Kidney (tissue), 14 donors: ENCODE data around the gene PRAC2. TPM values are rescaled to one million over a fixed set of nuclear protein-coding genes. Genes with fewer than 3 reads are reported as not detected.
A peak's percentile ranks its signal among the peaks of the same experiment; 100 is the strongest.

Experiments
- DNase-seq, 5 donors: peaks; one replicate each; pipeline ENCODE4 v3.0.0-alpha.2; 2013 to 2020
- FAIRE-seq: peaks from 2 replicates; lab custom pipeline; 2012; peaks lifted over from hg19 to GRCh38; lab: Jason Lieb, UNC
- H3K27ac ChIP-seq, 2 donors: one replicate each; pipeline ENCODE4 v1.7.0; 2013; ENCODE audit warnings: low read depth in 2 of 2, low read length in 2 of 2, inconsistent platforms in 1 of 2
- H3K27me3 ChIP-seq: one replicate; pipeline ENCODE4 v1.7.1; 2013; ENCODE audit warnings: low read length, inconsistent platforms; ENCODE audit not compliant: control insufficient read depth, insufficient read depth
- H3K36me3 ChIP-seq, 3 donors: one replicate each; pipeline versions ENCODE4 v1.7.0 to v1.7.1; 2013; ENCODE audit warnings: low read length in 3 of 3, control low read depth in 1 of 3, inconsistent platforms in 1 of 3; ENCODE audit not compliant: insufficient read depth in 3 of 3, control insufficient read depth in 2 of 3
- H3K4me1 ChIP-seq, 3 donors: one replicate each; pipeline versions ENCODE4 v1.7.0 to v1.7.1; 2013; ENCODE audit warnings: low read length in 3 of 3, inconsistent platforms in 1 of 3, low read depth in 1 of 3; ENCODE audit not compliant: control insufficient read depth in 2 of 3, insufficient read depth in 2 of 3
- H3K4me3 ChIP-seq, 3 donors: one replicate each; pipeline versions ENCODE4 v1.7.0 to v1.8.1; 2013; ENCODE audit warnings: low read length in 3 of 3, control low read depth in 1 of 3, inconsistent platforms in 1 of 3
- H3K9ac ChIP-seq, 3 donors: one replicate each; pipeline versions ENCODE4 v1.7.0 to v1.7.1; 2013; ENCODE audit warnings: low read length in 3 of 3, control low read depth in 1 of 3, inconsistent platforms in 1 of 3
- H3K9me3 ChIP-seq, 3 donors: one replicate each; pipeline versions ENCODE4 v1.7.0 to v1.7.1; 2013; ENCODE audit warnings: low read length in 3 of 3, control low read depth in 1 of 3, inconsistent platforms in 1 of 3; ENCODE audit not compliant: control insufficient read depth in 2 of 3, insufficient read depth in 1 of 3
- intact Hi-C: fragments of 100-400 bp; cut with DNase I; formaldehyde crosslinking; loops from one replicate; pipeline ENCODE4 v1.11.1; 2022
- microRNA-seq: library from miRNA; unstranded; fragments of <30 nt; microRNA quantifications from one replicate; pipeline ENCODE4 v1.2.0, GENCODE V29; 2020
- polyA plus RNA-seq: library from polyadenylated mRNA; stranded (reverse); fragments of 350-450 nt; fragmentation: Illumina TruSeq; extraction: RNeasy Lipid Tissue Mini Kit (QIAGEN cat#74804); gene quantifications from one replicate; pipeline ENCODE4 v1.2.3, GENCODE V29; 2014; ENCODE audit warnings: low read depth, low replicate concordance; ENCODE audit not compliant: insufficient read depth
- total RNA-seq: library from RNA; stranded (reverse); fragmentation: NEBNext Ultra II Directional; extraction: Animal tissue kit (Norgen Biotek cat#: 25700); gene quantifications from one replicate; pipeline ENCODE4 v1.2.1, GENCODE V29; 2021
- TF ChIP-seq, protein P1 (sequence below): IDR thresholded peaks from 3 replicates; pipeline ENCODE4 v1.5.1; 2012; ENCODE audit warnings: mild to moderate bottlenecking, moderate library complexity, borderline replicate concordance; ENCODE audit not compliant: insufficient read depth; ENCODE audit errors: extremely low read depth
- donor health status: control.
- donor health status: control.
- donor health status: control.
- donor health status: control.
- donor health status: control.
- donor health status: DM: yes; HTN: yes; CAD: no.
- donor health status: Normal renal cell carcinoma (clear cell type).

The PRAC2 gene
- total and polyA plus RNA-seq, 2 donors from 2014 or later, result not detected

DNA sequence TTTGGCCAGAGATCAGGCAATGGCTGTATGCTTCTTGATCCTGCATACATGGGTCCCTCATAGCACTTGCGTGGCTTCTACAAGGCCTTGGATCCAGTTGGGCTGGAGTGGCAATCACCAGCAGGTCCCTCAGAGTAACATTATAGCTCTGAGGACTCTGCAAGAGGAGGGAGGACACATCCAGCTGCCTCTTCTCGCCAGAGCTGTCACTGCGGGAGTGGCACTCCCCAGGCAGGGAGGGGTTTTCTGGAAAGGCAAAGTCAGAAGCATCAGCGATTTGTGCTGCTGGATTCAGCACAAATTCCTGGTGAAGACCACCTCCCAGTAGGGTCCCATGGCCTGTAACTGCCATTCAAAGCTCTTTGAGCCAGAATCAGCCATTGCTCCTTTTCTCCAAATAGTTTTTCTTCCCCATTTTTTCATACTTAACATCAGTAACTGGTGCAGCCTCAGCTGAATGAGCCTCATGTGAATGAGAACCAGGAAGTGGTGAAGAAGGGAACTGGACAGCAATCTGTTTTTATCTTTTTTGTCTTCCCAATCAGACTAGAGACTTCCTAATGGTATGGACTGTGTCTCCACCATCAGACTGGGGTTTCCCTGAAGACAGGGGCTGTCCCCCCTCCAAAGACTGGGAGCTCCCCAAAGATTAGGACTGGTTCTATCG is 46.2 kb downstream of the PRAC2 start:
- DNase-seq (peak in 3 of 5 donors; percentile 11 to 42 (median 37)), FAIRE-seq (no peak)
- Histone ChIP-seq H3K9ac (no peak overlapping the region), H3K27ac (no peak overlapping the region), H3K4me3 (no peak overlapping the region), H3K9me3 (no peaks in the 10 kb centered on the region), H3K27me3 (no peaks in the 10 kb centered on the region), H3K36me3 (no peaks in the 10 kb centered on the region), H3K4me1 (no peaks in the 10 kb centered on the region)
- intact Hi-C loops, result no loop called here
- TF ChIP-seq, protein P1, sequence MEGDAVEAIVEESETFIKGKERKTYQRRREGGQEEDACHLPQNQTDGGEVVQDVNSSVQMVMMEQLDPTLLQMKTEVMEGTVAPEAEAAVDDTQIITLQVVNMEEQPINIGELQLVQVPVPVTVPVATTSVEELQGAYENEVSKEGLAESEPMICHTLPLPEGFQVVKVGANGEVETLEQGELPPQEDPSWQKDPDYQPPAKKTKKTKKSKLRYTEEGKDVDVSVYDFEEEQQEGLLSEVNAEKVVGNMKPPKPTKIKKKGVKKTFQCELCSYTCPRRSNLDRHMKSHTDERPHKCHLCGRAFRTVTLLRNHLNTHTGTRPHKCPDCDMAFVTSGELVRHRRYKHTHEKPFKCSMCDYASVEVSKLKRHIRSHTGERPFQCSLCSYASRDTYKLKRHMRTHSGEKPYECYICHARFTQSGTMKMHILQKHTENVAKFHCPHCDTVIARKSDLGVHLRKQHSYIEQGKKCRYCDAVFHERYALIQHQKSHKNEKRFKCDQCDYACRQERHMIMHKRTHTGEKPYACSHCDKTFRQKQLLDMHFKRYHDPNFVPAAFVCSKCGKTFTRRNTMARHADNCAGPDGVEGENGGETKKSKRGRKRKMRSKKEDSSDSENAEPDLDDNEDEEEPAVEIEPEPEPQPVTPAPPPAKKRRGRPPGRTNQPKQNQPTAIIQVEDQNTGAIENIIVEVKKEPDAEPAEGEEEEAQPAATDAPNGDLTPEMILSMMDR, result no peak

DNA sequence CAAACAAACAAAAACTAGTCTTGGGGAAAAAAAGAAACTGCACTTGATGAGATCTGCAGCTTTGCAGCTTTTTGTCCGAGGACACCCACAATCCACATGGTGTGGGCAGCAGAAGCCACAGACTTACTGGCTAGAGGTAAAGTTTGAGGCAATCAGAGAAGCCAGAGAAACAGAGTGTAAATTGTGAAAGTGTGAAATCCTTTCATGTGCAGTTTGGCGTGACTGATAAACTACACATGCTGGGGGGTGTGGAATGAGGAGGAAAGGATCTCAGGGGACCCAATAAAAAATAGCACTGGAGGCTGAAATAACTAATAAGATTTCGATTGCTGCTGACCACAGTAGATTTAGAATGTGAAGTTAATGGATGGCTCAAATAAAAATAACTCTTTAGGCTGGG is 48.0 kb downstream of the PRAC2 start:
- no peaks in the 10 kb centered on the region for H3K36me3 ChIP-seq
- H3K27ac ChIP-seq, result no peak overlapping the region
- intact Hi-C loops, result no loop called here
- no peak for FAIRE-seq
- DNase-seq, result peak in 1 of 5 donors; percentile 3
- H3K4me1 ChIP-seq, result no peaks in the 10 kb centered on the region
- H3K9ac ChIP-seq, result no peak overlapping the region
- H3K27me3 ChIP-seq, result no peaks in the 10 kb centered on the region
- TF ChIP-seq, protein P1, result no peak
- no peak overlapping the region for H3K4me3 ChIP-seq
- H3K9me3 ChIP-seq, result peaks cover 0 to 3% (median 0%) of the 10 kb centered on the region in 3 donors

DNA sequence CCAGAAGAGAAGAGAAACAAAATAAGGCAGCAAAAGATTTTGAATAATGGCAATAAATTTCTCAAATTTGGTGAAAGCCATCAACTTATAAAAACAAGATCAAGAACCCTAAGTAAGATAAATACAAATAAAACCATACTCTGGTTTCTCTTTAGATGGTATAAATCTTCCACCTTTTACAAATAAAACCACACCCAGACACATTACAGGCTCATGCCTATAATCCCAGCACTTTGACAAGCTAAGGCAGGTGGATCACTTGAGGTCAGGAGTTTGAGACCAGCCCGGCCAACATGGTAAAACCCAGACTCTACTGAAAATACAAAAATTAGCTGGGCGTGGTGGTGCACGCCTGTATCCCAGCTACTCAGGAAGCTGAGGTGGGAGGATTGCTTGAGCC is 50.3 kb downstream of the PRAC2 start:
- FAIRE-seq (no peak), DNase-seq (no peak)
- Histone ChIP-seq H3K36me3 (no peaks in the 10 kb centered on the region), H3K4me3 (no peak overlapping the region), H3K9me3 (peaks cover 0 to 3% (median 0%) of the 10 kb centered on the region in 3 donors), H3K4me1 (no peaks in the 10 kb centered on the region), H3K27me3 (no peaks in the 10 kb centered on the region), H3K9ac (no peak overlapping the region), H3K27ac (no peak overlapping the region)
- TF ChIP-seq, protein P1, result no peak
- intact Hi-C loops, result no loop called here

Small RNA genes lying within 50 kb of the gene (microRNA-seq; reads per million reads assigned to microRNA genes)
- not detected for gene MIR3185

Other genes starting within 250 kb of the PRAC2 start
- gene HOXB1, start 192.2 kb upstream of the PRAC2 start, total RNA-seq, result not detected
- gene HOXB1, start 192.2 kb upstream of the PRAC2 start, polyA plus RNA-seq, result not detected
- 61.9 TPM for gene HOXB2, start 178.1 kb upstream of the PRAC2 start, total RNA-seq
- gene HOXB2, start 178.1 kb upstream of the PRAC2 start, polyA plus RNA-seq, result 30.7 TPM
- gene HOXB4, start 144.8 kb upstream of the PRAC2 start, total RNA-seq, result 22.6 TPM
- 4.4 TPM for gene HOXB4, start 144.8 kb upstream of the PRAC2 start, polyA plus RNA-seq
- gene HOXB3, start 132.9 kb upstream of the PRAC2 start, total RNA-seq, result 99.0 TPM
- 12.1 TPM for gene HOXB3, start 132.9 kb upstream of the PRAC2 start, polyA plus RNA-seq
- 27.0 TPM for gene HOXB5, start 129.4 kb upstream of the PRAC2 start, total RNA-seq
- gene HOXB5, start 129.4 kb upstream of the PRAC2 start, polyA plus RNA-seq, result 12.3 TPM
- 90.2 TPM for gene HOXB6, start 118.2 kb upstream of the PRAC2 start, total RNA-seq
- 44.0 TPM for gene HOXB6, start 118.2 kb upstream of the PRAC2 start, polyA plus RNA-seq
- 45.4 TPM for gene HOXB7, start 112.2 kb upstream of the PRAC2 start, total RNA-seq
- 49.6 TPM for gene HOXB7, start 112.2 kb upstream of the PRAC2 start, polyA plus RNA-seq
- 48.7 TPM for gene HOXB8, start 107.9 kb upstream of the PRAC2 start, total RNA-seq
- 19.3 TPM for gene HOXB8, start 107.9 kb upstream of the PRAC2 start, polyA plus RNA-seq
- gene HOXB9, start 96.8 kb upstream of the PRAC2 start, total RNA-seq, result 45.8 TPM
- 29.2 TPM for gene HOXB9, start 96.8 kb upstream of the PRAC2 start, polyA plus RNA-seq
- not detected for gene PRAC1, start 667 bp upstream of the PRAC2 start, total RNA-seq
- gene PRAC1, start 667 bp upstream of the PRAC2 start, polyA plus RNA-seq, result not detected
- not detected for gene HOXB13, start 5.6 kb downstream of the PRAC2 start, total RNA-seq
- not detected for gene HOXB13, start 5.6 kb downstream of the PRAC2 start, polyA plus RNA-seq
- 2.3 TPM for gene TTLL6, start 94.0 kb downstream of the PRAC2 start, total RNA-seq
- 4.2 TPM for gene TTLL6, start 94.0 kb downstream of the PRAC2 start, polyA plus RNA-seq
- gene CALCOCO2, start 107.8 kb downstream of the PRAC2 start, total RNA-seq, result 157 TPM
- 63.6 TPM for gene CALCOCO2, start 107.8 kb downstream of the PRAC2 start, polyA plus RNA-seq
- gene ATP5MC1, start 169.6 kb downstream of the PRAC2 start, total RNA-seq, result 71.2 TPM
- gene ATP5MC1, start 169.6 kb downstream of the PRAC2 start, polyA plus RNA-seq, result 845 TPM
- gene UBE2Z, start 185.2 kb downstream of the PRAC2 start, total RNA-seq, result 86.7 TPM
- gene UBE2Z, start 185.2 kb downstream of the PRAC2 start, polyA plus RNA-seq, result 47.5 TPM
- 110 TPM for gene SNF8, start 221.7 kb downstream of the PRAC2 start, total RNA-seq
- gene SNF8, start 221.7 kb downstream of the PRAC2 start, polyA plus RNA-seq, result 203 TPM
- not detected for gene GIP, start 245.4 kb downstream of the PRAC2 start, total RNA-seq
- not detected for gene GIP, start 245.4 kb downstream of the PRAC2 start, polyA plus RNA-seq